T-cell (primary cell): Measurements from ENCODE around the gene IGFL3. TPM values are rescaled to one million over a fixed set of nuclear protein-coding genes. Genes with fewer than 3 reads are reported as not detected.

ENCODE experiments used
- ATAC-seq, 4 experiments: fragments of 200-7000 bp in 3 of 4; fragments of 150-1000 bp in 1 of 4; cut with Tn5 transposase; replicated peaks in 1 of 4; 1 replicate in 3 of 4; 2 replicates in 1 of 4; pipeline ENCODE4 v1.10.0; 2021; ENCODE audit warnings: moderate library complexity in 3 of 4, mild to moderate bottlenecking in 2 of 4, moderate number of reproducible peaks in 1 of 4
- CTCF ChIA-PET, 2 donors: fragments of 300-600 bp; sonication (Branson Sonifier 250); formaldehyde crosslinking; loops; one replicate each; lab custom pipeline; 2022; ENCODE audit warnings: antibody characterized with exemption in 2 of 2; lab: Charles Lee
- POLR2A ChIA-PET, 2 donors: fragments of 300-600 bp; sonication (Branson Sonifier 250); formaldehyde crosslinking; loops; one replicate each; lab custom pipeline; 2022; ENCODE audit warnings: antibody characterized with exemption in 2 of 2; lab: Charles Lee
- DNase-seq, 35 experiments: peaks; one replicate each; pipeline versions ENCODE4 v3.0.0 to v3.0.0-alpha.2; 2013 to 2023
- H3K27ac ChIP-seq: one replicate; pipeline ENCODE4 v1.5.1; 2013; ENCODE audit warnings: low read length
- H3K27me3 ChIP-seq, 2 experiments: replicated peaks in 1 of 2; 1 replicate in 1 of 2; 2 replicates in 1 of 2; pipeline versions ENCODE4 v1.6.1 to v1.7.0; 2013; ENCODE audit warnings: low read length in 1 of 2, mixed read lengths in 1 of 2; ENCODE audit not compliant: control insufficient read depth in 2 of 2, insufficient read depth in 2 of 2; ENCODE audit errors: extremely low read depth in 1 of 2
- H3K36me3 ChIP-seq, 2 donors: 1 replicate in 1 of 2; 2 replicates in 1 of 2; pipeline versions ENCODE4 v1.6.1 to v1.7.0; 2013; ENCODE audit warnings: low read length in 1 of 2; ENCODE audit not compliant: control insufficient read depth in 2 of 2, insufficient read depth in 1 of 2; ENCODE audit errors: extremely low read depth in 1 of 2
- H3K4me1 ChIP-seq, 2 experiments: 1 replicate in 1 of 2; 2 replicates in 1 of 2; pipeline versions ENCODE4 v1.6.1 to v1.7.0; 2013; ENCODE audit warnings: low read length in 2 of 2, mixed read lengths in 1 of 2; ENCODE audit not compliant: insufficient read depth in 2 of 2, control insufficient read depth in 1 of 2; ENCODE audit errors: extremely low read depth in 1 of 2
- H3K4me3 ChIP-seq, 2 donors: 1 replicate in 1 of 2; 2 replicates in 1 of 2; pipeline versions ENCODE4 v1.5.1 to v1.7.0; 2013; ENCODE audit warnings: mild to moderate bottlenecking in 2 of 2, low read length in 1 of 2, moderate library complexity in 1 of 2; ENCODE audit not compliant: control insufficient read depth in 1 of 2; ENCODE audit errors: extremely low read depth in 1 of 2
- H3K9me3 ChIP-seq: 2 replicates; pipeline ENCODE4 v1.7.0; 2013
- H3K27ac Mint-ChIP-seq, 2 donors: one replicate each; pipeline ENCODE4 v1.8.0; 2020 to 2021; ENCODE audit warnings: mild to moderate bottlenecking in 2 of 2, mixed read lengths in 2 of 2
- H3K27me3 Mint-ChIP-seq, 2 donors: one replicate each; pipeline ENCODE4 v1.8.0; 2021 to 2022; ENCODE audit warnings: mixed read lengths in 2 of 2
- H3K36me3 Mint-ChIP-seq: one replicate; pipeline ENCODE4 v1.8.0; 2021; ENCODE audit warnings: mixed read lengths
- H3K4me1 Mint-ChIP-seq, 3 donors: one replicate each; pipeline ENCODE4 v1.8.0; 2020 to 2022; ENCODE audit warnings: mixed read lengths in 3 of 3, mild to moderate bottlenecking in 1 of 3
- H3K4me3 Mint-ChIP-seq, 3 donors: one replicate each; pipeline ENCODE4 v1.8.0; 2020 to 2022; ENCODE audit warnings: mild to moderate bottlenecking in 3 of 3, mixed read lengths in 3 of 3, moderate library complexity in 3 of 3
- H3K9me3 Mint-ChIP-seq, 3 donors: one replicate each; pipeline ENCODE4 v1.8.0; 2020 to 2022; ENCODE audit warnings: mixed read lengths in 3 of 3
- WGBS: methylation state at CpG from one replicate; pipeline ENCODE4 v1.1.5; 2013; ENCODE audit warnings: missing lambda C conversion rate; ENCODE audit not compliant: insufficient coverage; 5-methylcytosine and 5-hydroxymethylcytosine counted together
- total RNA-seq, 35 experiments: library from RNA in 6 of 35; stranded (reverse) in 6 of 35; fragments of 120-200 nt in 1 of 35; gene quantifications; one replicate each; pipeline versions ENCODE4 v1.2.1 to v1.2.4 and lab custom pipeline; 2013 to 2026

Gene IGFL3
- total RNA-seq, 5 donors from 2014 or later (not counting 1 experiment from before 2014, with no cell fraction given) = not detected

DNA sequence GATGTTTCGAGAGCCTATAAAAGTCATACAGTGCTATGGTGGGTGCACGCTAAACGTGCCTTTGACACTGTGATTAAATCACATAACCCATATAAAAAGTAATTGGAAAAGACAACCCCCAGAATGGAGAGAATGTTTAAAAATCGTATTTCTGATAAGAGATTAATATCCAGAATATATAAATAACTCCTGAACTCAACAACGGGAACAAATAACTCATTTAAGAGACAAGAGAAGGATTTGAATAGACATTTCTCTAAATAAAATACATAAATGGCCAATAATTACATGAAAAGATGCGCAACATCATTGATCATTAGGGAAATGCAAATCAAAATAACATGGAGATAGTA lies 46.7 kb downstream of the IGFL3 start:
- DNase-seq (no peak), ATAC-seq (no peak)
- no peaks in the 10 kb centered on the region for H3K36me3 Mint-ChIP-seq
- peaks cover 0 to 2% (median 0%) of the 10 kb centered on the region in 3 donors for H3K9me3 Mint-ChIP-seq
- Histone ChIP-seq H3K4me1 (peaks cover 0 to 9% of the 10 kb centered on the region in 2 experiments), H3K36me3 (no peaks in the 10 kb centered on the region), H3K27ac (no peak overlapping the region), H3K9me3 (no peaks in the 10 kb centered on the region), H3K4me3 (no peak overlapping the region), H3K27me3 (peaks cover 30 to 46% of the 10 kb centered on the region in 2 experiments)
- H3K4me3 Mint-ChIP-seq = peak overlapping the region in 1 of 3 donors; percentile 37
- WGBS = no CpG with 5 or more reads among the region's 6 CpGs
- ChIA-PET POLR2A (no interaction called here), CTCF (interaction anchor here in 1 of 2 donors (0.6 kb wide), 1 partner anchor 45 kb away, joined by 3 read pairs; no protein-coding TSS in a partner anchor)
- peaks cover 8 to 13% (median 8%) of the 10 kb centered on the region in 3 donors for H3K4me1 Mint-ChIP-seq
- H3K27ac Mint-ChIP-seq = no peak overlapping the region
- H3K27me3 Mint-ChIP-seq = peaks cover 69 to 83% of the 10 kb centered on the region in 2 donors

DNA sequence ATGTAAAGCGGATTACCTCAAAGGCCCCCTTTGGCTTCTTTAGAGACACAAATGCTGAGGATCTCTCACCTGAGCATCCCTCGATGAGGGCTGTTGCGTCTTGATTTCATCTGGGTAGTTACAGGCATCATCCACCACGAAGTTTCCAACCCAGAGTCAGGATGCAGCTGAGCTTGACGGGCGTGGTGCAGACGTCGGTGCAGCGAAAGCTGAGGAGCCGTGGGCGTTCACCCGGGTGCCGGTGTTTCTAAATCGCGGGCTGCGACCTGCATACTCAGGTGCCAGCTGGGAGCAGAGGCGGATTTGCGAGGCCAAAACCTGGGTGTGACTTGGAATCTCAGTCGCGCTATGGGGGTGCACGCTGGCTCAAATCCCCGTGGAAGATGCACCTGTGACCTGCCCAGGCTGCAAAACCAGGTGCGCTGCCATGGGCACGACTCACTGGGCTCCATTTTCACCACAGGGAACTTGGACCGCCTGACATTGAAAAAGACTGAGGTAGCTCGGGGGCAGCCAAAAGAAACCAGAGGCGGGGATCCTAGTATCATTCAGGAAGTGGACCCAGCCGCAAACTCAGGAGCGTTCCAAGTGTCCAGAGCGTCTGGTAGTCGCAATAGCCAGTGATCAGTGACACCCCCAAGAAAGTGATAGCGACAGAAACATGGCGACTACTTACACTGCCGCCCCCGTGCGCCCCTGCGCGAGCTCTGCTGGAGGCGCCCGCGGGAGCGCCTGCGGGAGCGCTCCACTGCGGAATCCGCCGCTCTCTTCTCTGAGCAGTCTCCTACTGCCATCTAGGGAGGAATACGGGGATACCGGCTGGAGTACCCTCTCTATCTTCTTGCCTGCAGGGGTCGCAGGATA lies 47.3 kb downstream of the IGFL3 start:
- H3K27me3 ChIP-seq = peaks cover 28 to 48% of the 10 kb centered on the region in 2 experiments
- no peaks in the 10 kb centered on the region for H3K36me3 Mint-ChIP-seq
- no peaks in the 10 kb centered on the region for H3K36me3 ChIP-seq
- ChIA-PET POLR2A (no interaction called here), CTCF (no interaction called here)
- H3K4me3 ChIP-seq = no peak overlapping the region
- H3K4me1 Mint-ChIP-seq = peaks cover 8 to 13% (median 8%) of the 10 kb centered on the region in 3 donors
- H3K27me3 Mint-ChIP-seq = peaks cover 73 to 84% of the 10 kb centered on the region in 2 donors
- H3K9me3 ChIP-seq = no peaks in the 10 kb centered on the region
- peak in 1 of 4 experiments; percentile 45 for ATAC-seq
- peaks cover 0 to 9% of the 10 kb centered on the region in 2 experiments for H3K4me1 ChIP-seq
- peak overlapping the region in 2 of 3 donors; percentile 17 to 37 for H3K4me3 Mint-ChIP-seq
- H3K9me3 Mint-ChIP-seq = peaks cover 0 to 2% (median 0%) of the 10 kb centered on the region in 3 donors
- H3K27ac ChIP-seq = no peak overlapping the region
- no peak overlapping the region for H3K27ac Mint-ChIP-seq
- peak in 2 of 35 experiments; percentile 4 to 34 for DNase-seq
- WGBS = 8% methylated on average over 45 of the region's 50 CpGs

DNA sequence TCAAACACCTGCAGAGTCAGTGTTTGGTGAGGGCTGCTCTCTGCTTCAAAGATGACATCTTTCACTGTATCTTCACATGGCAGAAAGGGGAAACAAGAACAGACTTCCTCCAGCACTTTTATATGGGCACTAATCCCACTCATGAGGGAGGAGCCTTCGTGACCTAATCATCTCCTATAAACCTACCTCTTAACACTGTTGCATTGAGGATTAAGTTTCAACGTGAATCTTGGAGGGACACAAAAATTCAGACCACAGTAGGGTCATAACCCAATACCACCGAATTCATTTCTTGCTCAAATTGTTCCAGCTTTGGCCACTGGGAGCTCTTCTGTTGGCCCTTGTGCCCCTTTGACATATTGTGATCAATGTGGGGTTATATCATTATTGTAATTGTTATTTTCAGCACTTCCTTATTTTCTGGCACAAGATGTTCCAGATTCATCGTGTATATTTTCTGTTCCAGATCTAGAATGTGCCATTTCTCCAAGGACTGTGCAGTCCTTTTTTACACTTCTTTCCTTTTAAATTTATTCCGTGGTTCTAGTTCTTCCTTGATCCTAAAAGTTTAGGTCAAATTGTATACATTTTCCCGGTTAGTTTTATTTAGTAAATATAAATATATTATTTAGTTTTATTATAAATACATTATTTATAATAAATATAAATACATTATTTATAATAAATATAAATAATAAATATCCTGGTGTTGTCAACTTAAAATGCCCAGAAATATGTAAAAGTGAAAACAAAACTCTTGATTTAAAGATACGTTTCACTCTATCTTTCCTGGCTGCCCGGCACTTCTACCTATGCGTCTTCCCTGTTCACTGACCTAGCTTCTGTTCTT lies 48.2 kb downstream of the IGFL3 start:
- POLR2A ChIA-PET = interaction anchor here in 1 of 2 donors (0.7 kb wide), 1 partner anchor 146 kb away, joined by 3 read pairs; no protein-coding TSS in a partner anchor
- H3K9me3 ChIP-seq = no peaks in the 10 kb centered on the region
- Mint-ChIP-seq H3K27ac (no peak overlapping the region), H3K4me1 (peaks cover 8 to 13% (median 8%) of the 10 kb centered on the region in 3 donors), H3K9me3 (peaks cover 0 to 2% (median 0%) of the 10 kb centered on the region in 3 donors), H3K4me3 (peak overlapping the region in 1 of 3 donors; percentile 37), H3K36me3 (no peaks in the 10 kb centered on the region), H3K27me3 (peaks cover 72 to 84% of the 10 kb centered on the region in 2 donors)
- WGBS = no CpG with 5 or more reads among the region's 9 CpGs
- no peak overlapping the region for H3K27ac ChIP-seq
- CTCF ChIA-PET = no interaction called here
- ATAC-seq (no peak), DNase-seq (no peak)
- peaks cover 23 to 52% of the 10 kb centered on the region in 2 experiments for H3K27me3 ChIP-seq
- peaks cover 0 to 9% of the 10 kb centered on the region in 2 experiments for H3K4me1 ChIP-seq
- H3K4me3 ChIP-seq = no peak overlapping the region
- no peaks in the 10 kb centered on the region for H3K36me3 ChIP-seq

DNA sequence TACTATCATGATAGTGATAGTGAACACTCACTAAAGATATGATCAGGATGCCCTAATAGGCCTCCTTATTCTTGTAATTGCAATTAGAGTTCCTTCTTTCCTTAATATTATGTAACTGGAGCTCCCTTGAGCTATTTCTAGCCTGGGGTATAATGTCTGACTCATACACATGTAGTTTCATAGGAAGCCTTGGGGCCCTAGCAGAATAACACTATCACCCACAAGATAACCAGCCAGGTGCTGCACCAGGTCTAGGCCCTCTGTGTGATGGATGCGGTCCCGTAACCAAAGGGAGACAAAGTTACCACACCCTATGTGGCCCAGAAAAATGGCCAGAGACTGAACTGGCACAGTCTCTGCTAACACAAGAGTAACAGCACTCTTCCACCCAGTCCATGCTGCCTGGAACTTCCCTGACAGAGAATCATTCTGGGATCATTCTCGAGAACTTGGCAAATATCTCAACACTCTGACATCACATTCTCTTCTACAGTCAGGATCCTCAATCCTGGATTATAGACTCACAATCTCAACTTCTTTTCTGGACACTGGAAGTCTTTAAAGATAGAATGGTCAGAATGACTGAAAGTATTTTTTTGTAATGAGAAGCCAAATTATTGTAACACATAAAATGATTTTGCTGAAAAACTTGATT lies 51.1 kb downstream of the IGFL3 start:
- no peak for ATAC-seq
- no peaks in the 10 kb centered on the region for H3K9me3 Mint-ChIP-seq
- CTCF ChIA-PET = no interaction called here
- DNase-seq = no peak
- no peak overlapping the region for H3K4me3 Mint-ChIP-seq
- no peaks in the 10 kb centered on the region for H3K36me3 Mint-ChIP-seq
- H3K4me3 ChIP-seq = no peak overlapping the region
- no peak overlapping the region for H3K27ac ChIP-seq
- no peak overlapping the region for H3K27ac Mint-ChIP-seq
- WGBS = 72% methylated on average over 3 of the region's 3 CpGs
- POLR2A ChIA-PET = no interaction called here
- peaks cover 10 to 43% of the 10 kb centered on the region in 2 experiments for H3K27me3 ChIP-seq
- no peaks in the 10 kb centered on the region for H3K9me3 ChIP-seq
- peaks cover 8 to 13% (median 8%) of the 10 kb centered on the region in 3 donors for H3K4me1 Mint-ChIP-seq
- peaks cover 62 to 83% of the 10 kb centered on the region in 2 donors for H3K27me3 Mint-ChIP-seq
- peaks cover 0 to 9% of the 10 kb centered on the region in 2 experiments for H3K4me1 ChIP-seq
- H3K36me3 ChIP-seq = no peaks in the 10 kb centered on the region

Other genes with a start within 250 kb of the IGFL3 start
- 10 to 100 TPM; 22.7 to 42.3 (median 38.0) TPM for gene IRF2BP1, start 238.5 kb downstream of the IGFL3 start, total RNA-seq
- gene MYPOP, start 222.1 kb downstream of the IGFL3 start, total RNA-seq = 10 to 100 TPM in 3 of 5 donors, 1 to 10 TPM in 2; 7.3 to 17.5 (median 16.9) TPM
- not detected for gene NANOS2, start 209.9 kb downstream of the IGFL3 start, total RNA-seq
- gene NOVA2, start 150.8 kb downstream of the IGFL3 start, total RNA-seq = under 1 TPM in 1 of 5 donors, not detected in 4; 0.03 TPM
- gene CCDC61, start 129.2 kb downstream of the IGFL3 start, total RNA-seq = 10 to 100 TPM; 18.3 to 42.9 (median 39.4) TPM
- gene PGLYRP1, start 101.6 kb downstream of the IGFL3 start, total RNA-seq = not detected
- gene IGFL4, start 83.7 kb downstream of the IGFL3 start, total RNA-seq = not detected
- under 1 TPM in 1 of 5 donors, not detected in 4; 0.32 TPM for gene IGFL2, start 23.6 kb upstream of the IGFL3 start, total RNA-seq
- gene IGFL1, start 105.1 kb upstream of the IGFL3 start, total RNA-seq = not detected
- under 1 TPM in 3 of 5 donors, not detected in 2; 0.13 to 0.76 (median 0.26) TPM for gene HIF3A, start 172.4 kb upstream of the IGFL3 start, total RNA-seq
- 10 to 100 TPM; 40.3 to 59.7 (median 42.8) TPM for gene PPP5C, start 222.4 kb upstream of the IGFL3 start, total RNA-seq